HEK293T (cell line): ENCODE results near the gene HSPG2.
"Not testable (repeated sequence)": the region's sequence is repeated elsewhere in the genome, so short reads cannot be mapped to it uniquely, and the experiment has no call there.

Experiments used
- ARNT ChIP-seq: fragments of 450-650 bp; IDR thresholded peaks from 2 replicates; pipeline ENCODE4 v1.6.1; 2017; ENCODE audit warnings: mild to moderate bottlenecking
- BHLHE40 ChIP-seq: fragments of 450-650 bp; IDR thresholded peaks from 2 replicates; pipeline ENCODE4 v1.6.1; 2016; ENCODE audit warnings: mild to moderate bottlenecking, moderate library complexity, borderline replicate concordance
- CTBP1 ChIP-seq: fragments of 450-650 bp; IDR thresholded peaks from 2 replicates; pipeline ENCODE4 v1.6.1; 2016; ENCODE audit warnings: borderline replicate concordance
- FOXK2 ChIP-seq: fragments of 450-650 bp; IDR thresholded peaks from 2 replicates; pipeline ENCODE4 v1.6.1; 2016; ENCODE audit warnings: mild to moderate bottlenecking
- FOXM1 ChIP-seq: fragments of 450-650 bp; IDR thresholded peaks from 2 replicates; pipeline ENCODE4 v1.6.1; 2017; ENCODE audit warnings: mild to moderate bottlenecking, borderline replicate concordance
- HDGF ChIP-seq: fragments of 450-650 bp; IDR thresholded peaks from 2 replicates; pipeline ENCODE4 v1.6.1; 2017; ENCODE audit warnings: antibody characterized with exemption, borderline replicate concordance
- L3MBTL2 ChIP-seq: fragments of 450-650 bp; conservative IDR thresholded peaks from 2 replicates; pipeline ENCODE4 v1.6.1; 2016; ENCODE audit warnings: mild to moderate bottlenecking
- NFRKB ChIP-seq: fragments of 450-650 bp; IDR thresholded peaks from 2 replicates; pipeline ENCODE4 v1.6.1; 2016; ENCODE audit warnings: mild to moderate bottlenecking, moderate library complexity
- SP1 ChIP-seq: fragments of 450-650 bp; IDR thresholded peaks from 2 replicates; pipeline ENCODE4 v1.6.1; 2017
- SUZ12 ChIP-seq: fragments of 450-650 bp; IDR thresholded peaks from 2 replicates; pipeline ENCODE4 v1.6.1; 2016; ENCODE audit warnings: mild to moderate bottlenecking
- TARDBP ChIP-seq: fragments of 450-650 bp; IDR thresholded peaks from 2 replicates; pipeline ENCODE4 v1.6.1; 2016
- ZNF384 ChIP-seq: fragments of 450-650 bp; IDR thresholded peaks from 2 replicates; pipeline ENCODE4 v1.6.1; 2016
- TF ChIP-seq, protein P1 (sequence below): fragments of 450-650 bp; IDR thresholded peaks from 2 replicates; pipeline ENCODE4 v1.6.1; 2016

GRCh38 chr1:21967216-21967615 is 30.1 kb upstream of the HSPG2 start:
- TF ChIP-seq CTBP1, NFRKB, FOXM1, ARNT, SP1, BHLHE40, FOXK2, HDGF, TARDBP, ZNF384, L3MBTL2, SUZ12: not testable (repeated sequence)
- TF ChIP-seq, protein P1, sequence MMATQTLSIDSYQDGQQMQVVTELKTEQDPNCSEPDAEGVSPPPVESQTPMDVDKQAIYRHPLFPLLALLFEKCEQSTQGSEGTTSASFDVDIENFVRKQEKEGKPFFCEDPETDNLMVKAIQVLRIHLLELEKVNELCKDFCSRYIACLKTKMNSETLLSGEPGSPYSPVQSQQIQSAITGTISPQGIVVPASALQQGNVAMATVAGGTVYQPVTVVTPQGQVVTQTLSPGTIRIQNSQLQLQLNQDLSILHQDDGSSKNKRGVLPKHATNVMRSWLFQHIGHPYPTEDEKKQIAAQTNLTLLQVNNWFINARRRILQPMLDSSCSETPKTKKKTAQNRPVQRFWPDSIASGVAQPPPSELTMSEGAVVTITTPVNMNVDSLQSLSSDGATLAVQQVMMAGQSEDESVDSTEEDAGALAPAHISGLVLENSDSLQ, result not testable (repeated sequence)
